BE2C (cell line): ENCODE results near the gene POMGNT2.

Experiments
- DNase-seq: peaks from one replicate; pipeline ENCODE4 v3.0.0-alpha.2; 2020
- H3K27me3 ChIP-seq: fragments of 250-450 bp; sonication (Bioruptor Pico); 2 replicates; pipeline ENCODE4 v1.5.1; 2020; ENCODE audit warnings: mild to moderate bottlenecking
- H3K36me3 ChIP-seq: fragments of 250-450 bp; sonication (Bioruptor Pico); 2 replicates; pipeline ENCODE4 v1.5.1; 2020; ENCODE audit warnings: mild to moderate bottlenecking
- H3K4me1 ChIP-seq: fragments of 250-450 bp; sonication (Bioruptor Pico); 2 replicates; pipeline ENCODE4 v1.5.1; 2020
- H3K4me3 ChIP-seq: 2 replicates; pipeline ENCODE4 v1.5.1; 2011; ENCODE audit warnings: low read depth, low read length
- H3K9me3 ChIP-seq: fragments of 250-450 bp; sonication (Bioruptor Pico); 2 replicates; pipeline ENCODE4 v1.5.1; 2020
- CTCF ChIP-seq: IDR thresholded peaks from 2 replicates; pipeline ENCODE4 v1.5.1; 2012; ENCODE audit warnings: mild to moderate bottlenecking, low read depth, low read length

The POMGNT2 gene

GRCh38 chr3:43144761-43145490 is 39.0 kb upstream of the POMGNT2 start:
- no peaks in the 10 kb centered on the region for H3K9me3 ChIP-seq
- no peaks in the 10 kb centered on the region for H3K36me3 ChIP-seq
- no peak for DNase-seq
- H3K4me1 ChIP-seq = no peaks in the 10 kb centered on the region
- no peak for TF ChIP-seq CTCF
- no peaks in the 10 kb centered on the region for H3K27me3 ChIP-seq
- no peak overlapping the region for H3K4me3 ChIP-seq

GRCh38 chr3:43142472-43142871 is 36.6 kb upstream of the POMGNT2 start:
- no peak overlapping the region for H3K4me3 ChIP-seq
- no peaks in the 10 kb centered on the region for H3K4me1 ChIP-seq
- no peak for DNase-seq
- no peaks in the 10 kb centered on the region for H3K9me3 ChIP-seq
- no peak for TF ChIP-seq CTCF
- H3K36me3 ChIP-seq = no peaks in the 10 kb centered on the region
- H3K27me3 ChIP-seq = no peaks in the 10 kb centered on the region

- Histone ChIP-seq H3K36me3 (no peaks in the 10 kb centered on the region), H3K27me3 (no peaks in the 10 kb centered on the region), H3K4me1 (no peaks in the 10 kb centered on the region), H3K4me3 (no peak overlapping the region), H3K9me3 (no peaks in the 10 kb centered on the region)
- DNase-seq = no peak
- TF ChIP-seq CTCF = no peak
Measured at GRCh38 chr3:43138488-43139231, 32.8 kb upstream of the POMGNT2 start.

GRCh38 chr3:43132870-43133636 is 27.2 kb upstream of the POMGNT2 start:
- TF ChIP-seq CTCF = no peak
- Histone ChIP-seq H3K9me3 (no peaks in the 10 kb centered on the region), H3K27me3 (no peaks in the 10 kb centered on the region), H3K4me3 (no peak overlapping the region), H3K4me1 (no peaks in the 10 kb centered on the region), H3K36me3 (no peaks in the 10 kb centered on the region)
- no peak for DNase-seq

GRCh38 chr3:43132193-43132592 is 26.3 kb upstream of the POMGNT2 start:
- no peaks in the 10 kb centered on the region for H3K36me3 ChIP-seq
- H3K27me3 ChIP-seq = no peaks in the 10 kb centered on the region
- no peak overlapping the region for H3K4me3 ChIP-seq

More at GRCh38 chr3:43132193-43132592, 26.3 kb upstream of the POMGNT2 start:
- TF ChIP-seq CTCF = no peak
- Histone ChIP-seq H3K4me1 (no peaks in the 10 kb centered on the region), H3K9me3 (no peaks in the 10 kb centered on the region)
- no peak for DNase-seq
